ENCODE measurements around the gene DNAJB12.
"Not testable (repeated sequence)": the region's sequence is repeated elsewhere in the genome, so short reads cannot be mapped to it uniquely, and the experiment has no call there.

The DNAJB12 gene

GRCh38 chr10:72353028-72353964 is 1.4 kb downstream of the DNAJB12 start:
- DNase-seq: no peak

DNA sequence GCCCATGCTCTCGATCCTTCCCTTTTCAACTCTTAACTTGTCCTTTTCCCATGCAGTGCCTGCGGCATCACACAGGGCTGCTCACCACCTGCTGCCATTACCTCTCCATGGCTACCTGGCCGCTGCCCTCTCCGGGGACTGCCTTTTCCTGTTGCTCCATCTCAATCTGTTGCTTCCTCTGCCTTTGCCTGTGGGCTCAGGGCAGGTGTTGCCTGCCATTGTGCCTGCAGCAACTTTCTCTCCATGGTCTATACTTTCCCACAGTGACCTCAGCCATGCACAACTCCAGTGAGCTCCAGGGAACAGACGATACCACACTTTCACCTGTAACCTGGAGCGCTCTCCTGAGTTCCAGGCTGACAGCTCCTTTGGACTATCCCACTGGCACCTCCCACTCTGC is 3.2 kb downstream of the DNAJB12 start:
- no peak for DNase-seq

DNA sequence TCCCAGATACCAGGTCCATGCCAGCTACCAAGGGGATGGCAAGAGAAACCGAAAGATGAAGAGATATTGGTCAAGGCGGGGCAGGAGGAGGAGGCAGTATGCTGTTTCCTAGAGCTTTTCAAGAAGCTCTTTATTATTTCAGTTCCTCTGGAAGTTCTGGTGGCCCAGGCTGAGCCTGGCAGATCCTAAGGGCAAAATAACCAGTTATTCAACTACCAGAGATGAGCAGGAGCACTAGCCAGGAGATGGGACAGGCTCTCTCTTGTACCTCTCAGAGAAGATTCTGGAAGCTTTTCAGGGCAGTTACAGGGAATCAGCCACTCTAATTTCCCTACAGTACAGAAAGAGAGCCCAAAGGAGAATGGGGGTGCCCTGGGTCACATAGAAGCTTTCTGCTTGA is 5.3 kb downstream of the DNAJB12 start:
- DNase-seq: no peak

- no peak for DNase-seq
Observed at GRCh38 chr10:72348282-72348681, 6.4 kb downstream of the DNAJB12 start.

DNA sequence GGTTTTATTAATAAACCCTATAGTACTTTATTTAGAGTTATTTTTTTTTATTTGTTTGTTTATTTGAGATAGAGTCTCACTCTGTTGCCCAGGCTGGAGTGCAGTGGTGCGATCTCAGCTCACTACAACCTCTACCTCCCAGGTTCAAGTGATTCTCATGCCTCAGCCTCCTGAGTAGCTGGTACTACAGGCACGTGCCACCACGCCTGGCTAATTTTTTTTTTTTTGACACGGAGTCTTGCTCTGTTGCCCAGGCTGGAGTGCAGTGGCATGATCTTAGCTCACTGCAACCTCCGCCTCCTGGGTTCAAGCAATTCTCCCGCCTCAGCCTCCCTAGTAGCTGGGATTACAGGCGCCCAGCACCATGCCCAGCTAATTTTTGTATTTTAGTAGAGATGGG is 8.6 kb downstream of the DNAJB12 start:
- DNase-seq: not testable (repeated sequence)

DNA sequence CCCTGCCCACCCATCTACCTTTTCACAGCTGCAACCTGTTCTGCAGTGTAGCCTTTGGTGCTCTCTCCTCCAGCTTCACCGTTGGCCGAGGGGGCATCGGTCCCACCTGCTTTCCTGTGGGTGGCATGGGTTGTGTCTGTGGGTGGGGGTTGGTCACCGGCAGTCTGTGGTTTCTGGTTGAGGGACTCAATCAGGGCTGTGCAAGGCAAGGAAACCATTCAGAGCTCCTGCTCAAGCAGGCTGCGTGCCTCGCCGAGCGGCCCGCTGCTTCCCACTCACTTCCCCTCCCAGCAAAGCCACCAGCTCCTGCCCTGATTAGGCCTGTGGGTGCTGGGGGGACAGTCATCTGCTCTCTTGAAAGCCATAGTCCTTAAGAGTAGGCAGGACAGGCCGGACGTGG is 9.8 kb downstream of the DNAJB12 start:
- DNase-seq: no peak

DNA sequence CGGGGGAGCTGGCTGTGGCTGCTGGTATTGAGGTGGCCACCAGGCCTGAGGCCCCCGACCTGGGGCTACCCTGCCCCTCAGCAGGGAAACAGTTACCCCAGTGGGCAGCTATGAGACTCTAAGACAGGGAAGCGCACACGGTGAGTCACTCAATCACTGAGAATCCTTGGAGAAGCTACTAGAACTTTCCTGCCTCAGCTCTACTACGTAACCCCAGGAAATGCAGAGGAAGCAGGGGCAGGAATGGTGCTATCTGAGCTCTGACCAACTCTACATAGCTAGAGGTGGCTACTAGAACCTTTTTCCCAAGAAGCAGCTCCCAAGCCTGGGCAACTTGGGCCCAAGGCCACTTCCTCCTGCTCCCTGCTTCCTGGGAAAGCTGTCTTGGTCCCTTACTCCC is 11.8 kb downstream of the DNAJB12 start:
- no peak for DNase-seq

DNA sequence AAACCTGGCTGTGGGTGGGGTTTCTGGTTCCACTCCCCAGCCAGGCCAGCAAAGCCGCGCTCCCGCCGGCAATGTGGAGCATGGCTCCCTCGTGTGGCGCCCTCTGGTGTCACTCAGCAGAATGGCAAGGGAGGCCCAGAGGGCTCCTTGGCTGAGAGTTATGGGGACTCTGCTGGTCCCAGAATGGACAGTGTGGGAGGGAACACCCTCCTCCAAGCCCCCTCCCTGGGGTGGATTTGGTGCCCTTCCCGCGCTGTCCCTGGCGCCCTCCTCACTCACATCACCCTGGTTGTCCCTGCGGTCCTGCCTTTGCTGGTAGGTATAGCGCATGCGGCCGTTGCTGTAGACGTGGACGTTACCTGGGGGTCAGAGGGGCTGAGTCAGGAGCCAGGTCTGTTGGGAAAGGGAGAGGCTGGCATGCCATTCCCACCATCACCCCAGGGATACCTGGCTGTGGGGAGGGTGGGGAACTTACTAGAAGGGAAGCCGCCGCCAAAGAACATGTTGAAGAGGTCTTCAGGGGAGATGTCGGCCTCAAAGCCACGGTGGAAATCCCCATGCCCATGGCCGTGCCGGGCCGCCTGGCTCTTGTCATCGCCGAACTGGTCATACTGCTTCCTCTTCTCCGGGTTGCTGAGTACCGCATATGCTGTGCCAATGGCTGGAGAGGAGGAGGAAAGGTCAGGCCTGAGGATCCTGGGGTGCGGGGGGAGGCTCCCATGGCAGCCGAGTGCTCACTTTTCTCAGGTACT is 14.0 kb downstream of the DNAJB12 start:
- DNase-seq: peak; percentile 26

DNA sequence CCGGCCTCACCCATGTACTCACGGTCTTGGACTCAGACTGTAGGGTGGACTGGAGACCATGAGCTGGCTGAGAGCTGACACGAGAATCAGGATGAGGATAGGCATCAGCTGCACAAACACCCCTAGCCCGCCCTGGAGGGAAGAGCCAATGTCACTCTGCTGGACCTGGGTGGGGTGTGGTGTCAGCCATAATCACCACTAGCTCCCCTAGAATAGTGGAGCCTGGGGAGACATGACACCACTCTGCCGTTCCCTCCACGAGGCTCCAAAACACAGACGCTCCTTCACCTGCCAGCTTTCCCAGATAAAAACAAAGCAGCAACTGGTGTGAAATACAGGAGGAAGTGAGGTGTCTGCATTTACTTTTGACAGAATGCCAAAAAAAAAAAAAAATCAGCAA is 16.5 kb downstream of the DNAJB12 start:
- no peak for DNase-seq

- no peak for DNase-seq
Observed at GRCh38 chr10:72337722-72338121, 17.0 kb downstream of the DNAJB12 start.

- peak; percentile 30 for DNase-seq
Observed at GRCh38 chr10:72337039-72337629, 17.6 kb downstream of the DNAJB12 start.

- DNase-seq: no peak
Observed at GRCh38 chr10:72336259-72337038, 18.3 kb downstream of the DNAJB12 start.

DNA sequence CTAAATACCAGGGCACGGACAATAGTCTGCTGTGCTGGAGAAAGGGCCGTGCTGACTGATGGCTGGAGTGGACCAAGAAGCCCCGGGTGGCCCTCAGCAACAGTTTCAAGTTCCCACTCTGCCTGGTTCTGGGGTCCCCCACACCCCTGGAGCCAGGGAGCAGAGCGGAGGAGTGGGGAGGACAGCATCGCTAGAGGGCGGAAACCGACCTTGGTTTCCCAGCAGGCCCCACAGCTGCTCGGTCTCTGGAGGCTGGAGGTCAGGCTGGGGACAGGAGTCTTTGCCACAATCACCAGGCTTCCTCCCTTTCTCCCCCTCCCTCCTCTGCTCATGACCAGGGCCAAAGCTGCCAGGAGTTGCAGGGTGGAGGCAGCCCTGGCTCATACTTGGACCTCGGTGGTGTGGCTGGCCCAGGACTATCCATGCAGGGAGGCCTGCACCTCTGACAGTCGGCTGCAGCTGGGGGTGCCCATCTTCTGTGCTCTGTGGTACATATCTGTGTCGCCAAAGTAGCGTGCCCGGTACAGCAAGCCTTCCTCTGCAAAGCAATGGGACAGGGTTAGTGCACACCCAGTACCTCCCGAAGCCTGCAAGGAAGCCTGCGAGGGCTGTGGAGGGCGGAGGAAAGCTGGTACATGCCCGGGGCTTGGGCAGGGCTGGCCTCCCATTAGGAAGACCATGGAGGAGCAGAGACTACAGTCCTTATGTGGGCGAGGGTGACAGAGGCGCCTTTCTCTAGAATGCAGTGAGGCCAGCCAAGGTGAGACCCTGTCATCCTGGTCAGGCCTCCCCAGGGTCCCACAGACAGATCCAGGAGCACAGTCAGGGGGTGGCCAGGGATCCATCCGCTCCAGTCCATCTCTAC is 19.1 kb downstream of the DNAJB12 start:
- DNase-seq: no peak

- DNase-seq: no peak
Observed at GRCh38 chr10:72334825-72335393, 19.8 kb downstream of the DNAJB12 start.

DNA sequence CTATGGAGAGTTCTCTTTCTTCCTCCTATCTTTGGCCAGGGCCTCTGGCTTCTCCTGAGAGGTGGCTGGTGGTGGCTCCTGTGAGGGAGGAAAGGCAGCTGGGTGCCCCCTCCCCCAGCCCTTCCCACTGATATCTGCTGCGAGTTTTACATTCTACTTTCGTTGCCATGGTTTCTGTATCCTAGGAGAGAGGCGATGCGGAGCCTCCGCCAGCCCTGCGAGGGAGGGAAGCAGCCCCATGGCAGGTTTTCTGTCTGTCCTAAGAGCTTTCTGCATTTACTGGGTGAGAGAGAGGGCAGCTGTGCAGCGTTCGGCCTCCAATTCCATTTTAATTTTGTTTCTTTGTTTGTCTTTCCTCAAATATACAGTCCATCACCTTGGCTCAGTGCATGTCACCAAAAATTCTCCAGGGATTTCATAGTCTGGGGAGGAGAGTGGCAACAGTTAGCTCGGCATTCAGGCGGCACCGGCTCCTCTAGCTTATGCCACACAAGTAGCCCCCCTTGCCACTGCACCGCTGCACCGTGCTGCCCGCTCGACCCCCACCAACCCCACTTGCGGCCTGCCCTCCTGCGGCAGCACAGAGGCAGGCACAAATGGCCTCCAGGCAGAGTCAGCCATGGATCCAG is 20.4 kb downstream of the DNAJB12 start:
- DNase-seq: no peak

GRCh38 chr10:72333112-72334015 is 21.4 kb downstream of the DNAJB12 start:
- DNase-seq: no peak

DNA sequence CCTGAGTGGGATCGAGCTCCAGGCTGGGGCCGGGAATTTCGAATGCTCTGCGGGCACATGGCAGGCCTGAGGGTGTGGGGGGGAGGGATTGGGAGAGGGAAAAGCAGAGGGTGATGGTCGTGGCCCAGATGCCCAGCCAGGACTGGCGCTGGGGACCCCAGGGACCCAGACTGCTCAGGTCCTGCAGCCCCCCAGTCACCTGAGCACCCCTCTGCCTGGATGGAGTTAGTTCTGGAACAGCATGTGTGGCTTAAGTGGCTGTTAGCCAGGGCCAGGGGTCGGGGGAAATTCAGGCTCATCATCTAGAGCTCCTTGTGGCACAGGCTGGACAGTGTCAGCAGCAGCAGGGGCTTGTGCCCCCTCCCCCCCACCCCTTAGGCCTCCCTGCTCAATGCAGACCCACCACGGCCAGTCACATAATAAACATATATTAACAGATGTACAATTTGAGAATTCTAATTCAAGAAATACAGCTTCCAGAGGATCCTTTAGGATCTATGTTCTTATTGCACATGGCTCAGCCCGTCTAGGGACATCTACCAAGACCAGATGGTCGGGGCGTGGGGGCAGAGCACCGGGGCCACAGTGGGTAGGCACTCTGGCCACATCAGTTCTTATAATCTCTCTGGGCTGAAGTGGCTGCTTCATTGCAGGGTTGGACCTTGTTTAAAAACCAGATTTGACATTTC is 22.2 kb downstream of the DNAJB12 start:
- DNase-seq: no peak

- peak; percentile 64 for DNase-seq
Observed at GRCh38 chr10:72331575-72332422, 22.9 kb downstream of the DNAJB12 start.
